Neural progenitor cell (in vitro differentiated cells): ENCODE data around the gene PAPLN. TPM values are rescaled to one million over a fixed set of nuclear protein-coding genes. Genes with fewer than 3 reads are reported as not detected.

Experiments used
- DNase-seq: peaks from one replicate; pipeline ENCODE4 v3.0.0-alpha.2; 2016; ENCODE audit warnings: low spot score
- H2AFZ ChIP-seq: fragments of 200-600 bp; sonication (generic); replicated peaks from 2 replicates; pipeline ENCODE4 v1.6.1; 2016; ENCODE audit warnings: antibody characterized with exemption
- H3F3A ChIP-seq: fragments of 200-600 bp; sonication (generic); 2 replicates; pipeline ENCODE4 v1.6.1; 2016; ENCODE audit warnings: antibody characterized with exemption, low read depth
- H3K27ac ChIP-seq: fragments of 200-600 bp; sonication (generic); 2 replicates; pipeline ENCODE4 v1.5.1; 2016; ENCODE audit warnings: mild to moderate bottlenecking
- H3K27me3 ChIP-seq: fragments of 200-600 bp; sonication (generic); 2 replicates; pipeline ENCODE4 v1.6.1; 2016; ENCODE audit warnings: mild to moderate bottlenecking, moderate library complexity
- H3K36me3 ChIP-seq: fragments of 200-600 bp; sonication (generic); 2 replicates; pipeline ENCODE4 v1.5.1; 2016
- H3K4me1 ChIP-seq: fragments of 200-600 bp; sonication (generic); 2 replicates; pipeline ENCODE4 v1.6.1; 2016; ENCODE audit warnings: mixed run types
- H3K4me2 ChIP-seq: fragments of 200-600 bp; sonication (generic); 2 replicates; pipeline ENCODE4 v1.6.1; 2016
- H3K4me3 ChIP-seq: fragments of 200-600 bp; sonication (generic); 2 replicates; pipeline ENCODE4 v1.5.1; 2016
- H3K79me2 ChIP-seq: fragments of 200-600 bp; sonication (generic); 2 replicates; pipeline ENCODE4 v1.6.1; 2016; ENCODE audit warnings: low read depth
- H3K9ac ChIP-seq: fragments of 200-600 bp; sonication (generic); 2 replicates; pipeline ENCODE4 v1.6.1; 2016
- H3K9me3 ChIP-seq: fragments of 200-600 bp; sonication (generic); 2 replicates; pipeline ENCODE4 v1.5.1; 2016; ENCODE audit warnings: low read depth
- H4K20me1 ChIP-seq: fragments of 200-600 bp; sonication (generic); 2 replicates; pipeline ENCODE4 v1.6.1; 2016; ENCODE audit warnings: low read depth
- H3K27ac Mint-ChIP-seq: 3 replicates; pipeline ENCODE4 v1.8.0; 2021; ENCODE audit warnings: mixed read lengths
- H3K27me3 Mint-ChIP-seq: 2 replicates; pipeline ENCODE4 v1.8.0; 2022; ENCODE audit warnings: low read depth, mild to moderate bottlenecking, inconsistent platforms, moderate library complexity, mixed read lengths; ENCODE audit not compliant: insufficient read depth
- H3K36me3 Mint-ChIP-seq: 3 replicates; pipeline ENCODE4 v1.8.0; 2021; ENCODE audit warnings: mixed read lengths
- H3K4me1 Mint-ChIP-seq: 3 replicates; pipeline ENCODE4 v1.8.0; 2021; ENCODE audit warnings: mixed read lengths
- H3K4me3 Mint-ChIP-seq: 3 replicates; pipeline ENCODE4 v1.8.0; 2021; ENCODE audit warnings: mild to moderate bottlenecking, moderate library complexity, mixed read lengths
- H3K9me3 Mint-ChIP-seq: 3 replicates; pipeline ENCODE4 v1.8.0; 2020; ENCODE audit warnings: mixed read lengths
- EZH2 ChIP-seq: fragments of 200-600 bp; sonication (generic); IDR thresholded peaks from 2 replicates; pipeline ENCODE4 v1.6.1; 2017; ENCODE audit warnings: antibody characterized with exemption, mild to moderate bottlenecking, moderate library complexity
- EZH2phosphoT487 ChIP-seq: fragments of 200-600 bp; sonication (generic); IDR thresholded peaks from 2 replicates; pipeline ENCODE4 v1.6.1; 2017; ENCODE audit warnings: antibody characterized with exemption
- total RNA-seq: library from RNA; depleted of rRNA; stranded (reverse); fragments of >200 nt; gene quantifications from 2 replicates; pipeline ENCODE4 v1.2.3, GENCODE V29; 2015; ENCODE audit warnings: low replicate concordance
- TF ChIP-seq, protein P1 (sequence below): fragments of 200-600 bp; sonication (generic); IDR thresholded peaks from 2 replicates; pipeline ENCODE4 v1.5.1; 2017; ENCODE audit warnings: antibody characterized with exemption, mild to moderate bottlenecking

The PAPLN gene
- total RNA-seq, 1 donor from 2014 or later: 17.3 TPM

- H4K20me1 ChIP-seq: no peaks in the 10 kb centered on the region
- DNase-seq: peak; percentile 40
- Mint-ChIP-seq H3K4me1 (peaks cover 21% of the 10 kb centered on the region), H3K9me3 (no peaks in the 10 kb centered on the region), H3K27ac (no peak overlapping the region), H3K36me3 (no peaks in the 10 kb centered on the region), H3K27me3 (peaks cover 11% of the 10 kb centered on the region), H3K4me3 (no peak overlapping the region)
- H3K9me3 ChIP-seq: no peaks in the 10 kb centered on the region
- no peaks in the 10 kb centered on the region for H3K79me2 ChIP-seq
- H2AFZ ChIP-seq: no peak overlapping the region
- peaks cover 9% of the 10 kb centered on the region for H3K4me1 ChIP-seq
- no peak for TF ChIP-seq EZH2
- TF ChIP-seq, protein P1, sequence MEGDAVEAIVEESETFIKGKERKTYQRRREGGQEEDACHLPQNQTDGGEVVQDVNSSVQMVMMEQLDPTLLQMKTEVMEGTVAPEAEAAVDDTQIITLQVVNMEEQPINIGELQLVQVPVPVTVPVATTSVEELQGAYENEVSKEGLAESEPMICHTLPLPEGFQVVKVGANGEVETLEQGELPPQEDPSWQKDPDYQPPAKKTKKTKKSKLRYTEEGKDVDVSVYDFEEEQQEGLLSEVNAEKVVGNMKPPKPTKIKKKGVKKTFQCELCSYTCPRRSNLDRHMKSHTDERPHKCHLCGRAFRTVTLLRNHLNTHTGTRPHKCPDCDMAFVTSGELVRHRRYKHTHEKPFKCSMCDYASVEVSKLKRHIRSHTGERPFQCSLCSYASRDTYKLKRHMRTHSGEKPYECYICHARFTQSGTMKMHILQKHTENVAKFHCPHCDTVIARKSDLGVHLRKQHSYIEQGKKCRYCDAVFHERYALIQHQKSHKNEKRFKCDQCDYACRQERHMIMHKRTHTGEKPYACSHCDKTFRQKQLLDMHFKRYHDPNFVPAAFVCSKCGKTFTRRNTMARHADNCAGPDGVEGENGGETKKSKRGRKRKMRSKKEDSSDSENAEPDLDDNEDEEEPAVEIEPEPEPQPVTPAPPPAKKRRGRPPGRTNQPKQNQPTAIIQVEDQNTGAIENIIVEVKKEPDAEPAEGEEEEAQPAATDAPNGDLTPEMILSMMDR: no peak
- no peak overlapping the region for H3K9ac ChIP-seq
- no peaks in the 10 kb centered on the region for H3K27me3 ChIP-seq
- H3F3A ChIP-seq: no peaks in the 10 kb centered on the region
- H3K4me3 ChIP-seq: peak overlapping the region; percentile 24
- no peaks in the 10 kb centered on the region for H3K36me3 ChIP-seq
- no peak overlapping the region for H3K27ac ChIP-seq
- H3K4me2 ChIP-seq: peak overlapping the region; percentile 52
Observed at GRCh38 chr14:73245480-73246325, 8.4 kb downstream of the PAPLN start.

DNA sequence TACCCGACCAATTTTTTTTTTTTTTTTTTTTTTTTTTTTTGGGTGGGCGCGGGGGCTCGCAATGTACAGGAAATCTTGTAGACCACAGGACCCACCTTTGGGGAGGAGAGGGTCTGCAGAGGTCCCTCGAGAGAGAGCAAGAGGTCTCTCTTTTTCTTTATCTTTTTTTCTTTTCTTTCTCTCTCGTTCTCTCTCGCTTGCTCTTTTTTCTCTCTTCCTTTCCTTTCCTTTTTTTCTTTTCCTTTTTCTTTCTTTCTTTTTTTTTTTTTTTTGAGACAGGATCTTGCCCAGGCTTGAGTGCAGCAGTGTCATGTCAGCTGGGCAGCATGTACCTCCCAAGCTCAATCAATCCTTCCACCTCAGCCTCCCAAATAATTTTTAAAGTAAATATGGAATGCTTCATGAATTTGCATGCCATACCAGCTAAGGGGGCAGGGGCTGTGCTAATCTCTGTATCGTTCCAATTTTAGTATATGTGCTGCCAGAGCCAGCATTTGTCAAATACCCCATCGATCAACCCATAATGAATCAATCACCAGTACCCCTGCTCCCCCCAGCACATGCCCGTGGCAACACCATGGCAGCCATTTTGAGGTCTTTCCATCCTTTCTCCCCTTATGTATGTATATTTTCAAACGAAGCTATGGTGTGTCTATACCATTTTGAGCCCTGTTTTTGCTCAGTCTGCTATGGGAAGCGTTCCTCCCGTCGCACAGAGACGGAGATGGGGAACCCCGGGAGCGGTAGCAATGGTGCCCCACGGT lies 9.3 kb downstream of the PAPLN start:
- Histone ChIP-seq H3K27me3 (no peaks in the 10 kb centered on the region), H3F3A (no peaks in the 10 kb centered on the region), H4K20me1 (no peaks in the 10 kb centered on the region), H3K36me3 (no peaks in the 10 kb centered on the region), H3K4me1 (peaks cover 3% of the 10 kb centered on the region), H3K4me2 (no peak overlapping the region), H3K9ac (no peak overlapping the region), H3K9me3 (no peaks in the 10 kb centered on the region), H3K4me3 (peak overlapping the region; percentile 24), H3K27ac (no peak overlapping the region), H2AFZ (no peak overlapping the region), H3K79me2 (no peaks in the 10 kb centered on the region)
- H3K4me3 Mint-ChIP-seq: no peak overlapping the region
- no peaks in the 10 kb centered on the region for H3K9me3 Mint-ChIP-seq
- TF ChIP-seq, protein P1: no peak
- TF ChIP-seq EZH2: no peak
- TF ChIP-seq EZH2phosphoT487: no peak
- no peaks in the 10 kb centered on the region for H3K36me3 Mint-ChIP-seq
- H3K27me3 Mint-ChIP-seq: peaks cover 11% of the 10 kb centered on the region
- H3K4me1 Mint-ChIP-seq: peaks cover 20% of the 10 kb centered on the region
- H3K27ac Mint-ChIP-seq: no peak overlapping the region
- no peak for DNase-seq

GRCh38 chr14:73248108-73248868 lies 11.0 kb downstream of the PAPLN start:
- H3K4me3 ChIP-seq: no peak overlapping the region
- H3K79me2 ChIP-seq: no peaks in the 10 kb centered on the region
- Mint-ChIP-seq H3K36me3 (no peaks in the 10 kb centered on the region), H3K9me3 (no peaks in the 10 kb centered on the region), H3K27ac (peak overlapping the region; percentile 3), H3K4me3 (no peak overlapping the region), H3K27me3 (peaks cover 7% of the 10 kb centered on the region), H3K4me1 (peaks cover 11% of the 10 kb centered on the region)
- H3K9me3 ChIP-seq: no peaks in the 10 kb centered on the region
- no peak overlapping the region for H3K27ac ChIP-seq
- no peaks in the 10 kb centered on the region for H3K27me3 ChIP-seq
- H3F3A ChIP-seq: no peaks in the 10 kb centered on the region
- H3K4me1 ChIP-seq: no peaks in the 10 kb centered on the region
- no peak overlapping the region for H3K9ac ChIP-seq
- no peak overlapping the region for H2AFZ ChIP-seq
- no peaks in the 10 kb centered on the region for H4K20me1 ChIP-seq
- DNase-seq: no peak
- TF ChIP-seq EZH2 (no peak), EZH2phosphoT487 (no peak)
- TF ChIP-seq, protein P1: no peak
- no peak overlapping the region for H3K4me2 ChIP-seq
- H3K36me3 ChIP-seq: no peaks in the 10 kb centered on the region
